ENCODE results near the gene SYNE2. TPM values are rescaled to one million over a fixed set of nuclear protein-coding genes. Genes with fewer than 3 reads are reported as not detected.
A peak's percentile ranks its signal among the peaks of the same experiment; 100 is the strongest.

The SYNE2 gene
- total RNA-seq, 1 donor from 2014 or later, result 105 TPM

- Histone ChIP-seq H3K27me3 (no peaks in the 10 kb centered on the region), H3K79me2 (ENCODE audit: low read depth) (no peaks in the 10 kb centered on the region), H3K4me2 (no peak overlapping the region), H2AFZ (replicated peaks) (no peak overlapping the region), H3K4me3 (no peak overlapping the region), H3K9ac (no peak overlapping the region), H3K27ac (no peak overlapping the region), H3K36me3 (peaks cover 3% of the 10 kb centered on the region), H4K20me1 (ENCODE audit: low read depth) (no peaks in the 10 kb centered on the region), H3K9me3 (ENCODE audit: low read depth) (no peaks in the 10 kb centered on the region), H3F3A (ENCODE audit: low read depth) (no peaks in the 10 kb centered on the region), H3K4me1 (no peaks in the 10 kb centered on the region)
- H3K27ac Mint-ChIP-seq, result no peak overlapping the region
- H3K4me3 Mint-ChIP-seq, result no peak overlapping the region
- H3K4me1 Mint-ChIP-seq, result no peaks in the 10 kb centered on the region
- no peaks in the 10 kb centered on the region for H3K9me3 Mint-ChIP-seq
- no peak for DNase-seq (ENCODE audit: low spot score)
- no peak for TF ChIP-seq EZH2phosphoT487 (IDR thresholded peaks at IDR 0.05)
- TF ChIP-seq CTCF (IDR thresholded peaks at IDR 0.05), result no peak
- TF ChIP-seq EZH2 (IDR thresholded peaks at IDR 0.05), result no peak
- peaks cover 7% of the 10 kb centered on the region for H3K27me3 Mint-ChIP-seq (ENCODE audit: insufficient read depth, low read depth)
- peaks cover 43% of the 10 kb centered on the region for H3K36me3 Mint-ChIP-seq
These were observed 367.7 kb downstream of the SYNE2 start for GRCh38 chr14:64220466-64220865.

GRCh38 chr14:64221391-64222003, 368.7 kb downstream of the SYNE2 start:
- H3K79me2 ChIP-seq (ENCODE audit: low read depth), result no peaks in the 10 kb centered on the region
- H3K9ac ChIP-seq, result no peak overlapping the region
- no peak overlapping the region for H3K27ac ChIP-seq
- no peaks in the 10 kb centered on the region for H3K9me3 ChIP-seq (ENCODE audit: low read depth)
- Mint-ChIP-seq H3K4me1 (no peaks in the 10 kb centered on the region), H3K27ac (peak overlapping the region; percentile 69), H3K9me3 (no peaks in the 10 kb centered on the region), H3K4me3 (no peak overlapping the region), H3K36me3 (peaks cover 37% of the 10 kb centered on the region), H3K27me3 (ENCODE audit: insufficient read depth, low read depth) (peaks cover 7% of the 10 kb centered on the region)
- H3K27me3 ChIP-seq, result no peaks in the 10 kb centered on the region
- no peak for DNase-seq (ENCODE audit: low spot score)
- H3K4me2 ChIP-seq, result no peak overlapping the region
- peaks cover 3% of the 10 kb centered on the region for H3K36me3 ChIP-seq
- no peak overlapping the region for H2AFZ ChIP-seq (replicated peaks)
- no peaks in the 10 kb centered on the region for H3F3A ChIP-seq (ENCODE audit: low read depth)
- H3K4me1 ChIP-seq, result no peaks in the 10 kb centered on the region
- TF ChIP-seq EZH2 (IDR thresholded peaks at IDR 0.05) (no peak), CTCF (IDR thresholded peaks at IDR 0.05) (no peak), EZH2phosphoT487 (IDR thresholded peaks at IDR 0.05) (no peak)
- H3K4me3 ChIP-seq, result no peak overlapping the region
- no peaks in the 10 kb centered on the region for H4K20me1 ChIP-seq (ENCODE audit: low read depth)

- Histone ChIP-seq H4K20me1 (ENCODE audit: low read depth) (no peaks in the 10 kb centered on the region), H3K9me3 (ENCODE audit: low read depth) (no peaks in the 10 kb centered on the region), H2AFZ (replicated peaks) (no peak overlapping the region), H3K4me3 (no peak overlapping the region), H3F3A (ENCODE audit: low read depth) (no peaks in the 10 kb centered on the region), H3K9ac (no peak overlapping the region), H3K27me3 (no peaks in the 10 kb centered on the region), H3K79me2 (ENCODE audit: low read depth) (no peaks in the 10 kb centered on the region), H3K36me3 (peaks cover 3% of the 10 kb centered on the region), H3K4me2 (no peak overlapping the region), H3K27ac (no peak overlapping the region), H3K4me1 (no peaks in the 10 kb centered on the region)
- Mint-ChIP-seq H3K36me3 (peaks cover 35% of the 10 kb centered on the region), H3K27ac (no peak overlapping the region), H3K9me3 (no peaks in the 10 kb centered on the region), H3K4me1 (peaks cover under 1% of the 10 kb centered on the region), H3K4me3 (no peak overlapping the region), H3K27me3 (ENCODE audit: insufficient read depth, low read depth) (peaks cover 5% of the 10 kb centered on the region)
- TF ChIP-seq CTCF (IDR thresholded peaks at IDR 0.05) (no peak), EZH2phosphoT487 (IDR thresholded peaks at IDR 0.05) (no peak), EZH2 (IDR thresholded peaks at IDR 0.05) (no peak)
- no peak for DNase-seq (ENCODE audit: low spot score)
These were observed 372.4 kb downstream of the SYNE2 start for GRCh38 chr14:64225151-64225757.

Data from neural progenitor cell (in vitro differentiated cells).